ENCODE data around the gene OR51D1. TPM values are rescaled to one million over a fixed set of nuclear protein-coding genes. Genes with fewer than 3 reads are reported as not detected.

Gene OR51D1
- total RNA-seq, 2 donors from 2014 or later, result not detected

DNA sequence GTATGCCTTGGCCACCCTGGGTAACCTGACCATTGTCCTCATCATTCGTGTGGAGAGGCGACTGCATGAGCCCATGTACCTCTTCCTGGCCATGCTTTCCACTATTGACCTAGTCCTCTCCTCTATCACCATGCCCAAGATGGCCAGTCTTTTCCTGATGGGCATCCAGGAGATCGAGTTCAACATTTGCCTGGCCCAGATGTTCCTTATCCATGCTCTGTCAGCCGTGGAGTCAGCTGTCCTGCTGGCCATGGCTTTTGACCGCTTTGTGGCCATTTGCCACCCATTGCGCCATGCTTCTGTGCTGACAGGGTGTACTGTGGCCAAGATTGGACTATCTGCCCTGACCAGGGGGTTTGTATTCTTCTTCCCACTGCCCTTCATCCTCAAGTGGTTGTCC lies 2.7 kb downstream of the OR51D1 start:
- no peak overlapping the region for H3K4me3 ChIP-seq
- H3K36me3 ChIP-seq, result no peaks in the 10 kb centered on the region
- no peaks in the 10 kb centered on the region for H3K9me3 ChIP-seq
- H3K4me1 ChIP-seq (ENCODE audit: control insufficient read depth in 1 of 2, low read depth in 2 of 2), result no peaks in the 10 kb centered on the region
- DNase-seq (ENCODE audit: low spot score) (no peak), ATAC-seq (ENCODE audit: insufficient number of reproducible peaks, low FRiP score, low read depth) (no peak)
- no peak overlapping the region for H3K27ac ChIP-seq
- no peaks in the 10 kb centered on the region for H3K27me3 ChIP-seq (replicated peaks; ENCODE audit: insufficient read depth)
- TF ChIP-seq, protein P1, sequence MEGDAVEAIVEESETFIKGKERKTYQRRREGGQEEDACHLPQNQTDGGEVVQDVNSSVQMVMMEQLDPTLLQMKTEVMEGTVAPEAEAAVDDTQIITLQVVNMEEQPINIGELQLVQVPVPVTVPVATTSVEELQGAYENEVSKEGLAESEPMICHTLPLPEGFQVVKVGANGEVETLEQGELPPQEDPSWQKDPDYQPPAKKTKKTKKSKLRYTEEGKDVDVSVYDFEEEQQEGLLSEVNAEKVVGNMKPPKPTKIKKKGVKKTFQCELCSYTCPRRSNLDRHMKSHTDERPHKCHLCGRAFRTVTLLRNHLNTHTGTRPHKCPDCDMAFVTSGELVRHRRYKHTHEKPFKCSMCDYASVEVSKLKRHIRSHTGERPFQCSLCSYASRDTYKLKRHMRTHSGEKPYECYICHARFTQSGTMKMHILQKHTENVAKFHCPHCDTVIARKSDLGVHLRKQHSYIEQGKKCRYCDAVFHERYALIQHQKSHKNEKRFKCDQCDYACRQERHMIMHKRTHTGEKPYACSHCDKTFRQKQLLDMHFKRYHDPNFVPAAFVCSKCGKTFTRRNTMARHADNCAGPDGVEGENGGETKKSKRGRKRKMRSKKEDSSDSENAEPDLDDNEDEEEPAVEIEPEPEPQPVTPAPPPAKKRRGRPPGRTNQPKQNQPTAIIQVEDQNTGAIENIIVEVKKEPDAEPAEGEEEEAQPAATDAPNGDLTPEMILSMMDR (IDR thresholded peaks at IDR 0.05), result no peak

DNA sequence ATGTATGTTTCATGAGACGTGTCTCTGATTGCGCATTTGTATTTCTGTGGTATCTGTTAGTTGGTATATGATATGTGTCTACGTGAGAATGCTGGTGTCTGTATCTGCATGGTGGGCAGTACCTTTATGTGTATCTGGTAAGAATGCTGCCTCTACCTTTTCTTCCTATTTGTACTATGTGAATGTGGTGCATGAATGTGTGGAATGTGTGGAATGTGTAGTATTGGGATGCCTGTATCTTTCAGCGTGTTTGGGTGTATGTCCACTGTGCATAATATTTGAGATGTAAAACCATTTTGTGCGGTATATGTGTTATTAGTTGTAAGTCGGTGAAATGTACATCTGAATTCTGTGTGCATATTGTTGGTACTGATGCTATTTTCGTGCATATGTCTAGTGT lies 4.2 kb downstream of the OR51D1 start:
- Histone ChIP-seq H3K4me1 (ENCODE audit: control insufficient read depth in 1 of 2, low read depth in 2 of 2) (no peaks in the 10 kb centered on the region), H3K9me3 (no peaks in the 10 kb centered on the region), H3K27ac (no peak overlapping the region), H3K36me3 (no peaks in the 10 kb centered on the region), H3K27me3 (replicated peaks; ENCODE audit: insufficient read depth) (no peaks in the 10 kb centered on the region), H3K4me3 (no peak overlapping the region)
- ATAC-seq (ENCODE audit: insufficient number of reproducible peaks, low FRiP score, low read depth) (no peak), DNase-seq (ENCODE audit: low spot score) (no peak)
- TF ChIP-seq, protein P1 (IDR thresholded peaks at IDR 0.05), result no peak

GRCh38 chr11:4642043-4642442 lies 4.8 kb downstream of the OR51D1 start:
- H3K27ac ChIP-seq, result no peak overlapping the region
- TF ChIP-seq, protein P1 (IDR thresholded peaks at IDR 0.05), result no peak
- no peaks in the 10 kb centered on the region for H3K4me1 ChIP-seq (ENCODE audit: control insufficient read depth in 1 of 2, low read depth in 2 of 2)
- ATAC-seq (ENCODE audit: insufficient number of reproducible peaks, low FRiP score, low read depth), result no peak
- no peak overlapping the region for H3K4me3 ChIP-seq
- H3K9me3 ChIP-seq, result no peaks in the 10 kb centered on the region
- no peaks in the 10 kb centered on the region for H3K36me3 ChIP-seq
- no peaks in the 10 kb centered on the region for H3K27me3 ChIP-seq (replicated peaks; ENCODE audit: insufficient read depth)
- DNase-seq (ENCODE audit: low spot score), result no peak

DNA sequence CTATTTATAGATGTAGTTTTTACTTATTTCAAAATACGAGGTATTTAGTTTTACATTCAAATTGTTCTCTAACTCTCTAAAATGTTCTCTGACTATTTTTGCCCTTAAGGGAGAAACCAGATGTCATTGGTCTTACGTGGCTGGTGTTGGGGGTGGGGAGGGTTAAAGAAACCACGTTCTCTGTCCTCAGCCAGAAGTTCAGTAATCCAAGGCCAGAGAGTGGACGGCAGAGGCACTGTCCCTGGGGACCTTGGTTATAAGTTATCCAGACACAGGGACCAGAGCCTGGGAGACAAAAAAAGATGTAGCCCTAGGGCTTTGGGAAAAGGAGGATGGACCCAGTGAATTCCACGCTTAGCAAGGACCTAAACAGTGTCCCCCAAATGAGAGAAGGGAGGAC lies 5.8 kb downstream of the OR51D1 start:
- H3K4me3 ChIP-seq, result no peak overlapping the region
- H3K36me3 ChIP-seq, result no peaks in the 10 kb centered on the region
- no peaks in the 10 kb centered on the region for H3K9me3 ChIP-seq
- no peaks in the 10 kb centered on the region for H3K4me1 ChIP-seq (ENCODE audit: control insufficient read depth in 1 of 2, low read depth in 2 of 2)
- no peak for ATAC-seq (ENCODE audit: insufficient number of reproducible peaks, low FRiP score, low read depth)
- H3K27me3 ChIP-seq (replicated peaks; ENCODE audit: insufficient read depth), result no peaks in the 10 kb centered on the region
- TF ChIP-seq, protein P1 (IDR thresholded peaks at IDR 0.05), result no peak
- no peak for DNase-seq (ENCODE audit: low spot score)
- no peak overlapping the region for H3K27ac ChIP-seq

GRCh38 chr11:4643682-4644081 lies 6.4 kb downstream of the OR51D1 start, which contains the start of gene OR51E1:
Gene OR51E1 (plus strand): TSS chr11:4643982. CDS start chr11:4652527, 8,545 bp downstream.
- H3K27me3 ChIP-seq (replicated peaks; ENCODE audit: insufficient read depth), result no peaks in the 10 kb centered on the region
- H3K36me3 ChIP-seq, result no peaks in the 10 kb centered on the region
- DNase-seq (ENCODE audit: low spot score) (no peak), ATAC-seq (ENCODE audit: insufficient number of reproducible peaks, low FRiP score, low read depth) (no peak)
- no peak within 1 kb of the TSS for H3K4me3 ChIP-seq
- H3K4me1 ChIP-seq (ENCODE audit: control insufficient read depth in 1 of 2, low read depth in 2 of 2), result no peaks in the 10 kb centered on the region
- H3K9me3 ChIP-seq, result no peaks in the 10 kb centered on the region
- no peak within 1 kb of the TSS for H3K27ac ChIP-seq
- TF ChIP-seq, protein P1 (IDR thresholded peaks at IDR 0.05), result no peak
